ENCODE measurements around the gene PSMD8. TPM values are rescaled to one million over a fixed set of nuclear protein-coding genes. Genes with fewer than 3 reads are reported as not detected.

PSMD8 gene
- total RNA-seq, 4 donors from 2014 or later, result 819 to 1,400 (median 1,309) TPM

GRCh38 chr19:38394488-38394887, 20.1 kb downstream of the PSMD8 start:
- no peaks in the 10 kb centered on the region for H3K4me1 ChIP-seq
- in situ Hi-C loops (cut with MboI; ENCODE audit: low sequenced_read_pairs in 4 of 4), result loop anchor here in 1 of 4 donors (25.0 kb wide), 1 partner anchor 443 kb away; the partner anchor contains the start of genes ECH1 and HNRNPL
- no peak for ATAC-seq
- no peak for DNase-seq
- no peak overlapping the region for H3K4me3 ChIP-seq
- H3K27me3 ChIP-seq, result peaks cover 40 to 50% (median 49%) of the 10 kb centered on the region in 3 donors
- intact Hi-C loops (cut with DNase I; ENCODE audit: low total_unique reads), result no loop called here
- TF ChIP-seq POLR2A (IDR thresholded peaks at IDR 0.05) (no peak), CTCF (IDR thresholded peaks at IDR 0.05 in 4 of 5, conservative IDR thresholded peaks at IDR 0.05 in 1 of 5) (no peak)
- no peaks in the 10 kb centered on the region for H3K9me3 ChIP-seq
- no peaks in the 10 kb centered on the region for H3K36me3 ChIP-seq
- no peak overlapping the region for H3K27ac ChIP-seq

GRCh38 chr19:38395381-38396114, 21.2 kb downstream of the PSMD8 start:
- Histone ChIP-seq H3K27me3 (peaks cover 40 to 56% (median 50%) of the 10 kb centered on the region in 3 donors), H3K4me3 (no peak overlapping the region), H3K9me3 (no peaks in the 10 kb centered on the region), H3K27ac (no peak overlapping the region), H3K36me3 (no peaks in the 10 kb centered on the region), H3K4me1 (no peaks in the 10 kb centered on the region)
- DNase-seq, result no peak
- intact Hi-C loops (cut with DNase I; ENCODE audit: low total_unique reads), result no loop called here
- in situ Hi-C loops (cut with MboI; ENCODE audit: low sequenced_read_pairs in 4 of 4), result loop anchor here in 1 of 4 donors (25.0 kb wide), 1 partner anchor 442 kb away; the partner anchor contains the start of genes ECH1 and HNRNPL
- no peak for TF ChIP-seq CTCF (IDR thresholded peaks at IDR 0.05 in 4 of 5, conservative IDR thresholded peaks at IDR 0.05 in 1 of 5)
- TF ChIP-seq POLR2A (IDR thresholded peaks at IDR 0.05), result no peak
- no peak for ATAC-seq

GRCh38 chr19:38399081-38399480, 24.7 kb downstream of the PSMD8 start:
- Histone ChIP-seq H3K27me3 (peaks cover 40 to 53% (median 50%) of the 10 kb centered on the region in 3 donors), H3K4me3 (no peak overlapping the region), H3K27ac (no peak overlapping the region), H3K4me1 (peaks cover 0 to 8% of the 10 kb centered on the region in 2 donors), H3K36me3 (no peaks in the 10 kb centered on the region), H3K9me3 (no peaks in the 10 kb centered on the region)
- intact Hi-C loops (cut with DNase I; ENCODE audit: low total_unique reads) (no loop called here), in situ Hi-C loops (cut with MboI; ENCODE audit: low sequenced_read_pairs in 4 of 4) (loop anchor here in 1 of 4 donors (25.0 kb wide), 1 partner anchor 438 kb away; the partner anchor contains the start of genes ECH1 and HNRNPL)
- no peak for ATAC-seq
- DNase-seq, result no peak
- TF ChIP-seq POLR2A (IDR thresholded peaks at IDR 0.05) (no peak), CTCF (IDR thresholded peaks at IDR 0.05 in 4 of 5, conservative IDR thresholded peaks at IDR 0.05 in 1 of 5) (no peak)

- H3K27ac ChIP-seq, result no peak overlapping the region
- H3K4me3 ChIP-seq, result no peak overlapping the region
- peaks cover 0 to 9% of the 10 kb centered on the region in 2 donors for H3K4me1 ChIP-seq
- TF ChIP-seq CTCF (IDR thresholded peaks at IDR 0.05 in 4 of 5, conservative IDR thresholded peaks at IDR 0.05 in 1 of 5) (no peak), POLR2A (IDR thresholded peaks at IDR 0.05) (no peak)
- intact Hi-C loops (cut with DNase I; ENCODE audit: low total_unique reads) (no loop called here), in situ Hi-C loops (cut with MboI; ENCODE audit: low sequenced_read_pairs in 4 of 4) (loop anchor here in 1 of 4 donors (25.0 kb wide), 1 partner anchor 438 kb away; the partner anchor contains the start of genes ECH1 and HNRNPL)
- H3K9me3 ChIP-seq, result no peaks in the 10 kb centered on the region
- H3K27me3 ChIP-seq, result peaks cover 35 to 49% (median 45%) of the 10 kb centered on the region in 3 donors
- H3K36me3 ChIP-seq, result no peaks in the 10 kb centered on the region
- DNase-seq, result no peak
- no peak for ATAC-seq
Observed at GRCh38 chr19:38399537-38399936, 25.2 kb downstream of the PSMD8 start.
